Inferior parietal cortex (tissue), 1 donor: ENCODE results near the gene BNC2.
"Not testable (repeated sequence)": the region's sequence is repeated elsewhere in the genome, so short reads cannot be mapped to it uniquely, and the experiment has no call there.

Experiments used
- DNase-seq: peaks from one replicate; pipeline ENCODE4 v3.0.0-alpha.2; 2016; ENCODE audit errors: extremely low spot score

Gene BNC2

DNA sequence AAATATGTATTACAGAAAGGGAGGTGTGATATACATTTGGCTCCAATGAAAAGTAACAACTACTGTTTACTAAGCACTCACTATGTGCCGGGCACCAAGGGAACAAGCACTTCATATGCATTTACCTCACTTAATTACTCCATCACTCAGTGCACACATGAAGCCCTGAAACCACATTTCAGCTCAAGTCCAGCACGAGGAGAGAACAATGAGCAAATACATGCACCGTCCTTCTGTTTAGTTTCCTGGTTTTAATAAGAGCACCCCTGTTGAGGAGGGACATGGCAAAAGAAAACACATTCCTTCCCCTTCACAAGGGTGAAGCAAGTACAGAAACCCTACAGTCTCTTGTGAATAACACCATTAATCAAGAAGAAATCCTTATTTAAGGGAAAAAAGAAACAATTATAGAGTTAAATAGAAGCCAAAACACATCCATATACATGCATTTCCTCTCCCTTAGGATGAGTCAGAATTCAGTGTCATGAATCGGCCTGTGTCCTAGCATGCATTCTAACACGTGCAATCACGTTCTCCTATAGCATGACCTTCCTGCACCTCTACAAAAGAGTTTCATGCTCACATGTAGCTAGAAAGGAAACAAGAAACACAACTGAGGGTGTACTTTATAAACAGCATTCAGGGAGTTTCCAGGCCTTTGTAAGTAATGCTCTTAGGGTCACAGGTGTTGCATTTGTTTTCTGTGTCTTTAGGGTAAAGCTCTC is 411.6 kb downstream of the BNC2 start:
- DNase-seq: no peak

DNA sequence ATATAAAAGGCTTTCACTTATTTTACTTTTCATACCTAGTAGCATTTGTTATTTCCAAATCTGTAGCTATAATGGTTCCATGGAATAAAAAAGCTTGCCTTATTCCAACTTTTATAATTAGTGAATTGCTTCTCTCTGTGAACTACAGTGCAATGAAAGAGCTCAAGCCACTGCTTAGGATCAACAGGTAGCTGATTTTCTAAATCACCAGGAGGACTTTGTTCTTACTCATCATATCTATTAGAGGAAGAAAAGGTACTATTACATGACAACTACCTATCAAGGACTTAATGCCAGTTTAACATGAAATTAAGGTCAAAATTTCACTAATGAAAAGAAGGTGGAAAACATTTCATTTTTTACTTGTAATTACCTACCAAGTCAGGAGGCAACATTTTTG is 414.6 kb downstream of the BNC2 start:
- no peak for DNase-seq

DNA sequence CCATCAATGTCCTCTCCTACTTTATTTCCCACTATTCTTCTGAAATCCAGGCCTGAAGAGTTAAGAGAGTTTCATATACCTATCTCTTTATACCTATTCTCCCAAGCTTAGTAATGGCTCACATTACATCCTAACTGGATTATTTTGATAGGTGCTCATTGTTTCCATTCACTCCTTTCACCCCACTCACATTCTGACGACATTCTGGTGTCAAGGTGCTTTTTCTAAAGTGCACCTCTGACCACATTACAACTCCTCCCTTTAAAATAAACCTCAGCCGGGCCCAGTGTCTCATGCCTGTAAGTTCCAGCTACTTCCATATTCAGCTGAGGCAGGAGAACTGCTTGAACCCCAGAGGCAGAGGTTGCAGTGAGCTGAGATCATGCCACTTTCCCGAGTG is 417.1 kb downstream of the BNC2 start:
- DNase-seq: no peak

DNA sequence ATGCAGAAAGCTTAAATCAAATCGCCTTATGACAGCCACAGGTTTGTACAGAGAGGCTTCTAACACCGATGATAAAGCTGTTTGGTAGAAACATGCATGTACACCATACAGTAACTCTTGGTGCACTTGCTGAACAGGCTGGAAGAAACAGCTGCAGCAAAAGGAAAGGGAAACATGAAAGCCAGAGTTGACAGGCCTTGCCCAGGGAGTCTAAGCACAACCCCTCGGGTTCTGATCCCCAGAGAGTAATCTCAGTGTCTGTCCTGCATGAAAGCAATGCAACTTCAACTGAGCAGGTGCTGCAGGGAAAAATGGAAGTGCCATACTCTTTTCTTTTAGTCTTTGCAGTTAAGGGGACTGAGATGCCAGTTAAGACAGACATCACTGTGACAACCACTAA is 419.9 kb downstream of the BNC2 start:
- DNase-seq: no peak

DNA sequence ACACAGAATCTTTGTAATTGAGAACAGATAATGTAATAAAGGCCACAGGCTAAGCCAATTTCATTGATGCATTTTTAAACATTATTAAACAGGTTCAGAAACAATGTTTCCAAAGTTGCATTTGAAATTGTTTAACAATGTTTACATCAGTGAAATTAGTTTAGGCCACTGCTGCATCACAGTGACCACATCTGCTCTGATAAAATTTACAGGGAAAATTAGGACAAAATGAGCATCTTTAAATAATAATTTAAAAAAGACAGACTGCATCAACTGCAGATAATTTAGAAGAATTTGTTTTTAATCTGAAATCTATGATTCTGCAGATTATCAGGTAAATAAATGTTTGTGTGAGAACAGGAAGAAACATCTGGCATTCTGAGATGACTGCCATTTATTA is 420.4 kb downstream of the BNC2 start:
- DNase-seq: no peak

DNA sequence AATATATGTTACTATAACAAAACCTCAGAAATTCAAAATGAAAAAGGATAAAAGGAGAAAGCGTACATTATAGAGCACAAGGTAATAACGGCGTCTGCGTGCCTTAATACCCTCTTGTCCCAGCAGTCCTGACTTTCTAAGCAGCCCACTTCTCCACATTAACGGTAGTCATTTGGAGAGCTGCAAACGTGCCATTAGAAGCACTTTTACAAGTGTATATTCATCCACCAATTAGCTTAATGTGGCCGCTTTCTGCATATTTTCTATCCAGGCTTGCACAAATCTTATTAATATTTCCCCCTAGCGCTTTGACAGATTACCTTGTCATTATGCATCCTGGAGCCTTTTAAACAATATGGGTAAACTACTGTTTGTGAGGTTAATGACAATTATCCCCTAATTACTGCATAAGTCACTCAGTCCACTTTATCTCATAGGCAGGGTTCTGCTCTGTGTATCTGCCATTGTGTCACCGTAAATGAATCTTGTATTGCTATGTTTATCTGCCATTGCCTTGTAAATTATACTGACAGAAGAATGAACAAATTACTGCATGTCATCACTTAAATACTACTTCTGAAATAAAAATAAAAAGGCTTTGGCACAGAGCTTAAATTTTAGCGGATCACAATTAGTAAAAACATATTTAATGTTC is 421.3 kb downstream of the BNC2 start:
- DNase-seq: no peak

DNA sequence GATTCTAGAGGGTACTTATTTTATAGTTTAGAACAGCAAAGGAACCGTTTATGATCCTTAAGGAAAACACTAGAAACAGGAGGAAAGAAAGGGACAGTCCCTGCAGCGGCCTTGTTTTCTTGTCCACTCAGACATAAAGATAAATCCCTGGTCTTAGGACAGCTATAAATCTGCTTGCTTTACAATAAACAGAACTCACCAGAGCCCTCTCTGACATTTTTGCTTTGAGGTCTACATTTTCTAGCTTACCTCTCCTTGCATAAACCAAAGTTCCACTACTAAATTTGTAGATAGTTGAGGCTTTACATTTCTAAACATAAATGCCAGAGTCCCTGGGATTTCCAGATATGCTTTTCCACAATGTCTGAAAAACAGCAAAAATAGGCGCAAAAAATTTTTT is 422.5 kb downstream of the BNC2 start:
- no peak for DNase-seq

DNA sequence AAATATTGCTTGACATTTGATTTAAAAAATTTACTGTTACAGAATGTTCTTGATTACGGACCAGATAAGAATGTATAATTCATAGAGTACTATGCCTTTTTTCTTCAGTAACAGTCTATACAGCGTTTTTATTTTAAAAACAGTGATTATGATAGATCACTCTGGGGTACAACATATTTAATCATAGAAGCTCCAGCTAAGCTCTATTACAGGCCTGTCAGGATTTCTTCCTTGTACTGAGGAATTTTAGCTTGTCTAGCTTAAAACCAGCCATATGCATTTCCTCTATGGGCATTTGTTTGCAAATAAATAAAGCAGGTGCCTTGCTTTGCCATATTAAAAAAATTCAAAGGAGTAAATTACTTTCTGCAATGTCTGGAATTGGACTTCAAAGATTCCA is 423.8 kb downstream of the BNC2 start:
- no peak for DNase-seq

DNA sequence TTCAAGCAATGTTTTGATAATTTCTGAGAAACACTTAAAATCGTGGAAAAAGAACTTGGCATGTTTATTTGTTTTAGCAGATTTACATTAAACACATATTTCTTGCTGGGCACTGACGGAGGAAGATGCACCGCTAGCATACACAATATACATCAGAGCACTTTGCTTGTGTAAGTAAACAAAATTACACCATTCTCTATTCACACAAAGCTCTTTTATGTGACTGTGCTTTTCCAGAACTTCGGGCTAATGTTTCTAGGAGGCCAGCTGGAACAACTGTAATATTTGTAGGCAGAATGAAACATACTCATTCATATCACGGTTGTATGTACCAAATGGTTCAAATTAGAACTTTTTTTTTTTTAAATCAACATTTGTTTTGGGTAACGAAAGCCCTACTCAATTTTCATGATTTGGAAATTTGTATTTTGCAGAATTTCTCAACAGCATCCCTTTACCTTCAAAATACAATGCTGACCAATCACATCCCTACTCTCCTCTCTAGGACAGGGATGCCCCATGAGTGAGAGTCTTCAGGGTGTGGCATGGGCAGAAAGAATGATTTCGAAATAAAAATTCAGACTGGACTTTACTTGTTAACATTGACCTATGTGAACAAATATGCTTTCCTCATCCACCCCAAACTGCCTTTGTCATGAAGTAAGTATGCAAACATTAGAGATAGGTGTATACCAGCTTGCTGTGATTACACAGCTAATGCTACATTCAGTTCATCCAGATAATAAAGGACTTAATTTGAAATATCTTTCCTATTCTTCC is 425.1 kb downstream of the BNC2 start:
- DNase-seq: no peak

DNA sequence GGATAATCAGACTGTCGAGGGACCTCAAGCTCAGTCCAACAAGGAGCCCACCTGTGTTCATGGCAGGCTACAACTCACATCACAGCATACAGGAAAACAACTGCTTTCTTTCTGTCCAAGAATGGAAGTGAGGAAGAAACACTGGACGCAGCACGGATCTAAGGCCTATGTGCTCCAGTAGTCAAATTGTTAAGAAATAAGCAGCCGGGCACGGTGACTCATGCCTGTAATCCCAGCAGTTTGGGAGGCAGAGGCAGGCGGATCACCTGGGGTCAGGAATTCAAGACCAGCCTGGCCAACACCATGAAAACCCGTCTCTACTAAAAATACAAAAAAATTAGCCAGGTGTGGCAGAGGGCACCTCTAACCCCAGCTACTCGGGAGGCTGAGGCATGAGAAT is 427.8 kb downstream of the BNC2 start:
- no peak for DNase-seq

DNA sequence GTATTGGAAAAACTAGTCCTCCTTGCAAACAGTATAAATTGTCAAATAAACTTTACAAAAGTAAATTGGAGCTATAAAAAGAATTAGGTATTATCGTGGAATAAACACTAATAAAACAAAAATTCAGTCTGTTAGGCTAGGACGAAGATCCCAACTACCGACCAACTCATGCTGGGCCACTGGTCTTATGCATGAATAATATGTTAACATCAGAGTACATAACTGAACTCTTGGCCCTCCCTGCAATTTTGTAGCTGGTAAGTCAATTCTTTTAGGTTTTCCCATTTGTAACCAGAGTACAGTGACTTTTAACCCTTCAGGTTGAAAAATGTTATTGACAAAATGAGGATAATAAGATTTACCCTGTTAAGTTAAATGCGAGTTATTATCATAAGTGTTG is 428.7 kb downstream of the BNC2 start:
- DNase-seq: no peak

DNA sequence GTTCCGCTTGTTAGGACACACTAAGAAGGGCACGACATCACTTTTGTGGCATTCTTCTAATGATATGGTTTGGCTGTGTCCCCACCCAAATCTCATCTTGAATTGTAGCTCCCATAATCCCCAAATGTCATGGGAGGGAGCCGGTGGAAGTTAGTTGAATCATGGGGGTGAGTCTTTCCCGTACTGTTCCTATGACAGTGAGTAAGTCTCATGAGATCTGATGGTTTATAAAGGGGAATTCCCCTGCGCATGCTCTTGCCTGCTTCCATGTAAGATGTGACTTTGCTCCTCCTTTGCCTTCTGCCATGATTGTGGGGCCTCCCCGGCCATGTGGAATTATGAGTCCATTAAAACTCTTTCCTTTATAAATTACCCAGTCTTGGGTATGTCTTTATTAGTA is 431.6 kb downstream of the BNC2 start:
- not testable (repeated sequence) for DNase-seq

DNA sequence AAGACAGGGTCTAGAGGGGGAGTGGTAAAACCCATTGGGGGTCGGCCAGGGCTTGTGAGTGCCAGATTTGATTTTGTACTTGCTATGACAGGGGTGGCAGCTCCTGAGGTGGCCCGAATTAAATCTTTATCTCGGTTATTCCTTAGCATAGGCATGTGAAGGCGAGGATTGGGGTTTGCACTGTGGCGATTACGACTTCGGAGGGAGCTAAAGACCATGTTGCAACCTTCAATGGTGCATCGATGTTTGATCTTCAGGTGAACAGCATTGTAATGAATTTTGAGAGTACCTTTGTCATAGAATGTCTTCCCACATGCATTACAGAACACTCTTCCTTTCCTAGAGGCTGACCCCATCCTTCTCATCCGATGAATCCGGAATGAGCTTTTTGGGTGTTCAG is 433.9 kb downstream of the BNC2 start:
- no peak for DNase-seq

DNA sequence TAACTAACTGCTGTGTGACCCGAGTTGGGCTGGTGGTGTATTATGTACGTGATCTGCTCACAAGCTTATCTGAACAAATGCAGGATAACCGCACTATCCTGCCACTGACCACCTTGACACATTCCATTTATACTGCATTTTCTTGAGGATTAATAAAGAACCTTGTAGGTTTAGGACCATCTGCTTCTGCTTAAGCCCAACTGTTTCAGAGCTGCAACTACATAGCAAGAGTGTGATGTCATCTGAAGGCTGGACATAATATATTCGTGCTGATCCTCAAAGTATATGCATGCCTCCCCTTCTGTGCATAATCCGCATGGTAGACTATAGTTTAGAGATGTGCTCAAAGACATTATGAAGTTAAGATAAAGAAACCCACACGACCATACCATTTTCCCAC is 435.9 kb downstream of the BNC2 start:
- DNase-seq: no peak

DNA sequence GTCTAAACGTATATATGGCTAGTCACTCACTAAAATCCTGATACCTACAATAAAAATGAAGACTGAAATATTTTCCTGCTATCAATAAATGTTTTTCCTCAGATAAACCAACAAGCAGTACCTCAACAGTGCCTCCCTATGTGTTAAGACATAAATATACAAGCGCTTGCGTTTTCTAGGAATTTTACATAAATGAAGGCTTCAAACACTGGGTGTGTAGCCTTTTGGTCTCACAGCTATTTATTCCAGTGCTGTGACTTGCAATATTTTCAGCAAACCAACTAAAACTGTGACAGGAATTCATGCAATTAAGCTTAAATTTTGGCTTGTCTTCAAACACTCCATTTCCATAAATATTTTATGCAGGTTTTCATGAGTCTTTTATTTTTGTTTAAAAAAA is 437.0 kb downstream of the BNC2 start:
- DNase-seq: no peak

DNA sequence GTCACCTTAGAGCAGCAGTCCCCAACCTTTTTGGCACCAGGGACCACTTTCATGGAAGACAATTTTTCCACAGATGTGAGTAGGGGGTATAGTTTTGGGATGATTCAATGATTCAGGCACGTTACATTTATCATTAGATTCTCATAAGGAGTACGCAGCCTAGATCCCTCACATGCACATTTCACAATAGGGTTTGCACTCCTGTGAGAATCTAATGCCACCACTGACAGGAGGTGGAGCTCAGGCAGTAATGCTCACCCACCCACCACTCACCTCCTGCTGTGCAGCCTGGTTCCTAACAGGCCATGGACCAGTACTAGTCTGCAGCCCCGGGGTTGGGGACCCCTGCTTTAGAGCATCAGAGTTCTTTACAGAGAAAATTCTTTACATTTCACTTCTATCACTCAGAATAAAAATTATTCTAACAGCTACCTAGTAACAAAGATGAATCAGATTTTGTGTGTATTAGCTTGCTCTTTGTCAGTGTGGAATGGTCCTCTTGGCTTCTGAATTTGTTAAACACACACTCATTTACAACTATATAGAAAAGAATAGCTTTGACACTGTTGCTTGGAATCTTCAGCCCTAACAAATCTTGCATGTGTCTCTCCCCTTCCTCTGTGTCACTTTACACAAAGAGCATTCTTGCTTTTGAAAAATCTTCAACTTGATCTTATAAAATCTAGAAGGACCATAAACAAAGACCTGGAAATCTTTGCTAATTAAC is 438.6 kb downstream of the BNC2 start:
- DNase-seq: no peak

DNA sequence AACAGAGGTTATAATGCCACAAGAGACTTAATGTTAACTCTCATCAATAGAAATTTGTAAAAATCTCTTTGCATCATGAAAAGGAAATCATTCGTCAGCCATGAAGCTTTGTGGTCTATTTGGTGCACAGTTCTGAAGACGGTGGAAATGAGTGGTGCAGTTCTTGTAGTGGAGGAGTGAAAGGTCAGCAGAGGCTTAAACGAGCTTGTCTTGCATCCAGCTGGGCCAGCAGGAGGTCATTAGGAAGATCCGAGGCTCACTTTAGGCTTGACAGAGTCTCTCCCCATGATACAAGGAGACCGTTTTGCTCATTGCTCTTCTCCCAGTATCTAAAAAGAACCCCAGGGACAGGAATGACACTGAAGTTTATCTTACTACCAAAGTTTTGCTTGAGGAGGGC is 440.8 kb downstream of the BNC2 start:
- no peak for DNase-seq

DNA sequence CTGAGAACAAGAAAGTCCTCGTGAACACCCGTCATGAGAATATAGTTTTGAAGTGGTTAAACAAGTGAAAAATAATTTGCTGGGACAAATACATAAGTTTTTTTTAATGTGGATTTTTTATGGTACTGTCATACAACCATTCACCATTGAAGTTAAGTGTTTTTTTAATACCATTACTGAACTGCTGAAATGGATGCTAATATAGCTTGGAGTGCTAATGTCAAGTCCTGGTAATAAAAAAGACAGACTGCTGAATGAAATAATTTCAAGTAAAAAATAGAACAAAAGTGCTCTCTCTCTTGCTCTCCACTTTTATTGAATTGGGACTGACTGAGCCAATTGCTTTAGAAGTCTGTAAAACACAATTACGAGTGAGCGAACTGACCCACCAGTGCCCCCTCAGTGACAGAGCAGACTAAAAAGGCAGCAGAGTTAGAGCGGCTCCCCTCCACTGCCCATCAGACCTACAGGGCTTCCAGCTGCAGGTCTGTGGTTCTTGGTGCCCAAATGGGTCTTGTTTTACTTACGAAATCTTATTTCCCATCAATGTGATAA is 442.5 kb downstream of the BNC2 start:
- DNase-seq: no peak

DNA sequence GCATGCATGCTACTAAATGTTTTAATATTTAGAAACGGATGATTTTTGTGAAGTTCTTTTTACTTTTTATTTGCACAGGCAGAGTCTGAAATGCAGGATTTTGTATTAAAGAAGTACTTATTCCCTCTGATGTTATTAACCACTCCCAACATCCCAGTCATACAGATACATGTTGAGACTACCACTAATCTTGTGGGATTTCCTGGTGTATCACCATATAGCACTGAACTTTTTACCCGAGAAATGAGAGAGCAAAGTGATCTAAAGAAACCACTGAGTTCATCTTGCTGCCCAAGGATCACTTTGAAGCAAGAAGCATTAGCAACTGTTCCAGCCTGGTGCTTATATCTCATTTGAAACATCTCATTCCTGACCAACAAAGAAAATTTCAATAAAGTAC is 443.8 kb downstream of the BNC2 start:
- no peak for DNase-seq

DNA sequence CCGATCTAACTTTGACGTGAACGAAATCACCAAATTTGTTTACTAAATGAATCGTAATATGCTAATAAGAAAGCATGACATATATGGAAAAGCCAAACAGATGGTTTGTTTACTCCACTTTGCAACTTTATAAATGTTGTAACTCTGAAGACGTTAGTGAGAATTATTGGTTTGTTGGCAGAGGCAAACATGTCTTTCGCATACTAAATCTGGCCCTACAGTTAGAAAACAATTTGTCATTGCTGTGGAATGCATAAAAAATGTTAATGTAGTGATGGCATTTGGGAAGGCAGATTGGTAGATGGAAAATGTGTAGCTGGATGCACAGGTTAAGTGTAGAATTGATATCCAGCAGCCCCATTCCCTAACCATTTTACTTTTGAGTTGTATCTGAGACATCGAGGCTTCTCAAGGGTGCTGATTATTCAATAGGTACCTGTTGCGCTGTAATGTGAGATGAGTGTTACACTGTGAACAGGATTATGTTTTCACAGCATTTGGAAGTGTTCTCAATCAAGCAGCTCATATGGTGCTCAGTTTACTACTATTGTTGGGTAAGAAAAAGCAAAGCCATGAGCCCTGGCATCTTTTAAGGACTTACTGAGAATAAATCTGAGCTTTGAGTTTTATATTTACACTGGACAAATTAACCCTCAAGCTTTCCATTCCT is 444.8 kb downstream of the BNC2 start:
- DNase-seq: no peak

DNA sequence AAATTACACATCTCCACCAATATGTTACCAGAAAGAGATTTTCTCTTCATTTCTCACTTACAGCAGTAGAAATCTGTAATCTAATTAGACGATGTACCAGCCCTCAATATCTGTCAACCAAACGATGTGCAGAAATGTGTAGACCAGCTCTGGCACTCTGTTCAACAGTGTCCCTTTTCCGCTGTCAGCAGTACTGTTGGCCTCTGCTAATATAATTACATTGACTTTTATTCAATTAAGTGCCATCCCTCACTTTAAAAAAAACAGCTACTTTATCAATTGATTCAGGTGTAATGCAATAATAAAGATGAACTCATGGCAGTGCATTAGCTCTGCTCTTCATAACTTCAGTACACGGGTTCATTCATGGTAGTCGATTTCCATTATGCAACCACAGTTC is 448.4 kb downstream of the BNC2 start:
- DNase-seq: no peak

DNA sequence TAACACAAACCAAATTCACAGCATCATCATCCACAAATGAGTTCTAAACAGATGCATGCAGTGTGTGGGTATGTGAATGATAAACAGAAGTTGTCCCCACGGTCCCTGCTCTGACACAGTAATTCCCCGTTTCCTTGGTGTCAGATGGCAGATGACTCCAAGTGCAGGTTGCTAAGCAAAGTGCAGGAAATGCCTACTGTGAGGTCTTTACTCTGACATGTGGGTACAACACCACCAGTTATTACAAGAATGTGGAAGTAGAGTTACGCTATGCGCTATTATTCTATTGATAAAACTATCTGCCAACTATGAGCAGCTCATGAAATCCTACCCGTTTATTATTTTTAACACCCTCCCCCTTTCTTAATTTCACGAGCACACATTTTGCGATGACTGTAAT is 448.9 kb downstream of the BNC2 start:
- DNase-seq: no peak
